ENCODE measurements around the gene CCDC172.

DNA sequence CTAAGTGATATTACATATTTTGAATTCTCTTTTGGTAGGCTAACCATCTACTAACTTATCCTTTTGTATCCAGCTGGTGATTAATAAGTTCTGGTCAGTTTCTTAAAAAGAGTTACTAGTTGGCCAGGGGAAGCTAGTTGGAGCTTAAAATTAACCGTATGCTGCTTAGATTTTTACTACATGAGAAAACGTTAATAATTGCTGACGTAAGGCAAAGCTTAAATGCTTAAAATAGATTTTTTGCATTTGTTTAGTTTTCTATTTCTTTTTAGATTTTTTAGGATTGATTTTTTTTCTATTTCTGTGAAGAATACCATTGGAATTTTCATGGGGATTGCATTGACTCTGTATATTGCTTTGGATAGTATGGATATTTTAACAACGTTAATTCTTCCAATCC is 32.6 kb downstream of the CCDC172 start:
- TF ChIP-seq, protein P1, sequence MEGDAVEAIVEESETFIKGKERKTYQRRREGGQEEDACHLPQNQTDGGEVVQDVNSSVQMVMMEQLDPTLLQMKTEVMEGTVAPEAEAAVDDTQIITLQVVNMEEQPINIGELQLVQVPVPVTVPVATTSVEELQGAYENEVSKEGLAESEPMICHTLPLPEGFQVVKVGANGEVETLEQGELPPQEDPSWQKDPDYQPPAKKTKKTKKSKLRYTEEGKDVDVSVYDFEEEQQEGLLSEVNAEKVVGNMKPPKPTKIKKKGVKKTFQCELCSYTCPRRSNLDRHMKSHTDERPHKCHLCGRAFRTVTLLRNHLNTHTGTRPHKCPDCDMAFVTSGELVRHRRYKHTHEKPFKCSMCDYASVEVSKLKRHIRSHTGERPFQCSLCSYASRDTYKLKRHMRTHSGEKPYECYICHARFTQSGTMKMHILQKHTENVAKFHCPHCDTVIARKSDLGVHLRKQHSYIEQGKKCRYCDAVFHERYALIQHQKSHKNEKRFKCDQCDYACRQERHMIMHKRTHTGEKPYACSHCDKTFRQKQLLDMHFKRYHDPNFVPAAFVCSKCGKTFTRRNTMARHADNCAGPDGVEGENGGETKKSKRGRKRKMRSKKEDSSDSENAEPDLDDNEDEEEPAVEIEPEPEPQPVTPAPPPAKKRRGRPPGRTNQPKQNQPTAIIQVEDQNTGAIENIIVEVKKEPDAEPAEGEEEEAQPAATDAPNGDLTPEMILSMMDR (IDR thresholded peaks at IDR 0.05), result no peak
- TF ChIP-seq POLR2A (IDR thresholded peaks at IDR 0.05), result no peak

All from Peyer's patch (tissue), 4 donors.